COLO829 (cell line): ENCODE results near the gene ABCF2.
A peak's percentile ranks its signal among the peaks of the same experiment; 100 is the strongest.

Experiments used
- DNase-seq: peaks from one replicate; pipeline ENCODE4 v3.0.0; 2012; ENCODE audit warnings: low spot score

Gene ABCF2

DNA sequence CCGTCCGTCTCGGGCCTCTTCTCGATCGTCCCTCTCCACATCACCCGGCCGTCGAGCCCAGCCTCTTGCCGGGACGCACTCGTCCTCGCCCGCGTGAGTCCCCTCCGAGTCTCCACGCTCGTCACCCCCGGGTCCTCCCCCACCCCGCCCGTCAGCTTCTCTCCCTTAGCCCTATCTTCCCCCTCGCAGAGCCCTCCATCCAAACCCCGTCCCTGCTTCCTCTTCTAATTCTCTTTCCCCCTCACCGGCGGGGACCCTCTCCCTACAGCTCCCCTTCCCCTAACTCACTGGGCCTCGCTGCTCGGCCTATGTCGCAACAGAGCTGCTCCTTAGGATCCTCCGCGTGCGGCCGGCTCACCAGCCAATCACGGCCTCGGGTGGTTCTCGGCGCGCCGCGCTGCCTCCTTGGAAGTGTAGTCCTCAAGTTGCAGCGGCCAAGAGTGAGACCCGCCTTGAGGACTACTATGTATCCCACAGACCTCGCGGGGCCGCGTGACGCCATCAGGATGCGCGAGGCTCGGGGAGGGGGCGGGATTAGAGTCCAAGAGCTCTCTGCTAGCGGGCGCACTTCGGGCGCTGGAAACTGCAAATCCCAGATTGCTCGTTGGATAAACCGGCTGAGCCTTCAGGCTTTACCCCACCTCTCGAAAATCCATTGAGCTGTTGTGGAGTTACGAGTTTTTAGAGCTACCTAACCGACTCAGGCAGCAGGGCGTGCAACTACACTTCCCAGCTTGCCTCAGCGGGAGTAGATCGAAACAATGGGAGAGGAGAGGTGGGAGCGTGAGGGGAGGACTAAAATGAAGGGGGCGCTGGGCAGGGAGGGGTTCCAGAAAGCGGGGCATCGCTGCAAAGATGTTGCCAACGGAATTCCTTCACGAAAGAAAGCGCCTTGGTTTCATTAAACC is at the start of gene ABCF2:
TSS of gene ABCF2 (minus strand) at position 331 of the 908 bp plus-strand sequence. CDS start 747 bp downstream, outside the sequence.
- peak; percentile 97 for DNase-seq

- DNase-seq = no peak
Measured at GRCh38 chr7:151275813-151276577, 49.0 kb upstream of the ABCF2 start.

- DNase-seq = no peak
Measured at GRCh38 chr7:151274936-151275812, 48.2 kb upstream of the ABCF2 start.

GRCh38 chr7:151274396-151274795 is 47.4 kb upstream of the ABCF2 start:
- DNase-seq = no peak

DNA sequence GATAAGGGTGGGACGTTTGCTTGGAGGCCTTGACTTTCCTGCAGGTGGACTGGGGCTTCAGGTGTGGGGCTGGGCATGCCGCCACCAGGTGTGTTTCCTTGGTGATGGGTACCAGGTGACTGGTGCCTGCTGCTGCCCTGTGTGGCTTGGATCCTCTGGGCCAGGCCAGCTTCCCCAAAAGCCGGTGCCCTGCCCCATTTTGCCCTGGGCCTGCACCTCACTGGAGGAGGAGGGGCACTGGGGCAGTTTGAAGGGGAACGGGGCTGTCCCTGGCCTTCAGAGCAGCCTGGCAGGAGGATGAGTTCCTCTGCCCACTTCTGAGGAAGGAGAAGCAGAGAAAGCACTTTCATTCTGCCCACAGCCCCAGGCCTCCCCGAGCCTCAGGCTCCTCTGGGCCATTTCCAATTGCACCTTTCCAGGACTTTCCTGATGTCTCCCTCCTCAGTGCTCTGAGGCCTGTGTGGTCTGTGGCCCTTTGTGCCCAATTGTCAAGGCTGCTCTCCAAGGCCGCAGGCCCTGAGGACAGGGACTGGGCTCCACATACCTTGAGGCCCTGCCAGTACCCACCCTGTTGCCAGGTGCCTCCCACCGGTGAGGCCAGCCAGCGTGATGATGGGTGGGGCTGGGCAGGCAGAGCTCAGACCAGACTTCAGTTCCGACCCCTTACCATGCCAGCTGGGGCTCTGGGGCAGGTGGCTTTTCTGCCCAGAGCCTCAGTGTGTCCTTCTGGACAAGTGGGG is 46.8 kb upstream of the ABCF2 start:
- no peak for DNase-seq

DNA sequence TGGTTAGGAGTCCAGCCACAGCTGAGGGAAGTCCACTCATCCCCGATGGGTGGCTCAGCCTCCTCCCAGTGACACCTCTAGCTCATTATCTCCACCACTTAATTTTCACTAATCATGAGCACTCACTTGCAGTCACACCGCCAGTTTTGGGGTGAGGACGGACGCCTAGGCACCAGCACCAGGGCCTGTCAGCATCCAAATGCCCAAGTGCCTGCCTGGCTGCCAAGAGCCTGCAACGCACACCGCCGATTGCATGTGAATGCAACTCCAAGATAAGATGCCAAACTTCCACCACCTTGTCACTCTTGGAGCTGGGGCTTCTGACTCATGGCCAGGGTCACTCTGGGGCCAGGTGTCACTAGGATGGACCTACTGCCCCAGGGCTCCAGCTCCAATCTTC is 45.9 kb upstream of the ABCF2 start:
- DNase-seq = no peak

- DNase-seq = no peak
Measured at GRCh38 chr7:151272405-151272804, 45.4 kb upstream of the ABCF2 start.

GRCh38 chr7:151271699-151272355 is 44.8 kb upstream of the ABCF2 start:
- DNase-seq = no peak

DNA sequence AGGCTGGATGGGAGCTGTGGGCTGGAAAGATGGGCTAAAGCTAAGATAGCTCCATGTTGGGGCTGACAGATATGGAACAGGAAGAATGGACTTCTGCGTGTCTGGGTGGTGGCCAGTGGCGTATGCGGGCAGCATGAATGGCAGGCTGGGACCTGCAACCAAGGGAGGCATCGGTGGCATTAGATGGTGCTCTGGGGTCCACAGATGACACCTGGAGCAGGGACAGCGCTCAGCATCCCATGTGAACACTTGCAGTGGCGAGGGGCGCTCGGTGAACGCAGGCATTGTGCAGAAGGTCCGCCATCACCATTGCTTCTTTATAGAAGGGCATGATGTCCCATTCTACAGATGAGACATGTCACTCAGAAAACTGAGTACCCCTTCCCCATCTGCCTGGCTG is 42.5 kb upstream of the ABCF2 start:
- no peak for DNase-seq

DNA sequence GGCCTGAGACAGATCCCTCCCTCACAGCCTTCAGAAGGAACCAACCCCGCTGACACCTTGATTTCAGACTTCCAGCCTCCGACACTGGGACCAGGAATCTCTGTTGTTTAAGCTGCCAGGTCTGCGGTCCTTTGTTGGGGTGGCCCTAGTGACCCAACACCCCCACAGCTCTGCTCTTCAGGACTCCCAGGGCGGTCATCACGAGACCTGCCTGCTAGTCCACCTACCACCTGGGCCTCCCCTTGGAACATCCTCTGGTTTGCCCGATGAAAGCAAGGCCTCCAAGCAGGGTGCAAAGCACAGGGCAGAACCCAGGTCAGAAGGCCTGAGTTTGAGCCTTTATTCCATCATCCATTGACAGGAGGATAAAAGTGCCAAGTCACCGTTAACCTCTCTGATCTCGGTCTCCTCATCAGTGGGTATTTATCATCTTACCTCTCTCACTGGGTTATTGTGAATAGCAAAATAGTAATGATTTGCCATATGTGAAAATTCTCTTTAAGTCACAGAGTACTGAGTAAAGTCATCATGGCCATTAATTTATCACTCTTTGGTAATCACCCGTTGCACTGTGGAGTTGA is 38.4 kb upstream of the ABCF2 start:
- DNase-seq = no peak

- DNase-seq = no peak
Measured at GRCh38 chr7:151264615-151265014, 37.6 kb upstream of the ABCF2 start.

DNA sequence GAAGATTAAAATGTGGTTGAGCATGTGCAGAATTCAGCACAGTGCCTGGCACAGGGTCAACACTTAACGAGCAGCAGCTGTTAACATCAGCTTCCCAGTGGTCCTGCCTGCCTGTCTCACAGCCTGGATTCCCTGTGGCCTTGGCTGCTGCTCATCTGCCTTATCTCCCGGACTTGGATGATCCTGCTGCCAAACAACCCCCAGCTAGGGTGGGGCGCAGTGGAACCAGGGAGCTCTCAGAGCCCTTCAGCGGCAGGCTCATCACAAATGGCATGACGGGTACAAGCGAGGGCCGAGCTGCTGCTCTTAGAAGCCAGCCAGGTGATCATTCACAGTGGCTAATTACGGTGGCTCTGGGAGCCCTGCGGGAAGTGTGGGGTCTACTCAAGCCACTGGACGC is 34.5 kb upstream of the ABCF2 start:
- DNase-seq = no peak

DNA sequence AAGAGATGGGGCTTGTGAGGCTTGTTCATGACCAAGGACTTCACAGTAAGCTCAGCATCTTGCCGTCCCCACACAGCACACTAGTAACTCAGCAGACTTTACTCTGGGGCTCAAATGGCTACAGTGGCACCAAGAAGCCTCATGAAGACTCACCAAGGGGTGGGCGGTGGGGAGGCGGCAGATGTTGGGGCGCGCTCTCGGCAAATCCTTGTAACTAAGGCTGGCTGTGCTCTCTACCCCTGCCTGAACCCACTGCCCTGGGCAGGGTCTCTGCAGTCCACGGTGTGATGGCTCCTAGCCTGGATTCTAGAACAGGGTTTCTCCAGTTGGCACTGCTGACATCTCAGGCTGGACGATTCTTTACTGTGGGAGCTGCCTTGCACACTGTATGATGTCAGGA is 33.9 kb upstream of the ABCF2 start:
- no peak for DNase-seq

DNA sequence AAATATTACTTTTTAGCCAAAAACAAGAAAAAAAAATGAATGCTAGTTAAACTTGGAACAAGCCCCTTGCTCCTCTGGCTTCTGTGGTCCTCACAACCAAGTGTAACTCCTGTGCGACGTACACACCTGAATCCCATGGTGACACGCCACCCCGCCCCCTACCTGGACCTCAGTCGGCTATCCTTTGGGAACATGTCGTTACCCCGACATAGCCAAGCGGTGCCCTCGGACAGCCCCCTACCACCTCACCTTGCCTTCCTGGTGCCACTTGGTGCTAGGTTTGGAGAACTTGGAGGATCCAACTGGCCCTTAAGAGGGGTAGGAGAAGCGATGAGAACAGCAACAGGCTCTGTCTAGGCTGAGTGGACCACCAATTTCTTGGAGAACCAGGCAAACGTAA is 33.5 kb upstream of the ABCF2 start:
- DNase-seq = no peak

DNA sequence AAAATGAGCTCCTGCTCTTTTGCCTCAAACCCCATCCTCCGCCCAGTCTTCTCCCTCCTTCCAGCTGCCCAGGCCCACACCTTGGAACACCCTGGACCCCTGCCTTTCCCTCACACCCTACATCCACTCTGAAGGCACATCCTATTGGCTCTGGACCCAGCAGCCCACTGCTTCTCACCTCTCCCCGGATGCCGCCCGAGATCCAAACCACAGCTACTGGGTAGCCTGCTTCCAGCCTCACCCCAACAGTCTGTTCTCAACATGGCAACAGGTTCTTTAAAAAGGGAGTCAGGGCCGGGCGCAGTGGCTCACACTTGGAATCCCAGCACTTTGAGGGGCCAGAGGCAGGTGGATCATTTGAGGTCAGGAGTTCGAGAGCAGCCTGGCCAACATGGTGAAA is 31.0 kb upstream of the ABCF2 start:
- DNase-seq = no peak

- DNase-seq = no peak
Measured at GRCh38 chr7:151256410-151257045, 29.5 kb upstream of the ABCF2 start.

- no peak for DNase-seq
Measured at GRCh38 chr7:151255390-151255789, 28.4 kb upstream of the ABCF2 start.

GRCh38 chr7:151254851-151255250 is 27.8 kb upstream of the ABCF2 start:
- no peak for DNase-seq

DNA sequence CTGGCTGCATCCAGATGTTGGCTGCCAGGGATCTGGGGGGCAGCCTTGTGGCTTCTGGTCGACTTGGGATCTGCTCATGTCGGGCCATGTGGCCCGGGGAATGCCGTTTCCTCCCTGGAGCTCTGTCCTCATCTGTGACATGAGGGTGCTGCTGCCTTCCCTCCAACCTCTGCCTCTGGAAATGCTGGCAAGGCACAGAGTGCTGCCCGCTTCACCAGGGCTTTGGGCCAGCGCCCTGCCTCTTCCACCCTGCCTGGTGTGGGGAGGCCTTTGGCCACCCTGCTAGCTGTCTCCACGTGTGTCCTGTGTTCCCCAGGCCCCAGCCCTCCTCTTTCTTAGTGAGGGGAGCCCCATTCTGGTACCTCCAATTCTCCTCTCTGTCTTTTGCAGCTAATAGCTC is 27.3 kb upstream of the ABCF2 start:
- no peak for DNase-seq
